K562 (cell line): ENCODE results near the gene UPK3A. TPM values are rescaled to one million over a fixed set of nuclear protein-coding genes. Genes with fewer than 3 reads are reported as not detected.

Source experiments
- ETV6 ChIP-seq, 3 experiments: fragments of 150-350 bp in 1 of 3; sonication (generic) in 1 of 3; formaldehyde crosslinking in 1 of 3; IDR thresholded peaks; 2 replicates each; pipeline versions ENCODE4 v1.6.1 to v1.8.0; 2014 to 2022; ENCODE audit warnings: borderline replicate concordance in 2 of 3, low read depth in 2 of 3, antibody characterized with exemption in 1 of 3, low read length in 1 of 3, mild to moderate bottlenecking in 1 of 3, missing genetic modification reagents in 1 of 3
- MCM7 ChIP-seq, 2 experiments: fragments of 450-650 bp; IDR thresholded peaks; 2 replicates each; pipeline ENCODE4 v1.6.1; 2016 to 2018
- PHF20 ChIP-seq: fragments of 450-650 bp; IDR thresholded peaks from 2 replicates; pipeline ENCODE4 v1.6.1; 2018; ENCODE audit not compliant: partially characterized antibody
- ZBTB40 ChIP-seq, 2 experiments: fragments of 450-650 bp in 1 of 2; sonication (generic) in 1 of 2; formaldehyde crosslinking in 1 of 2; IDR thresholded peaks; 2 replicates each; pipeline versions ENCODE4 v1.7.1 to v1.9.0; 2016 to 2022; ENCODE audit warnings: inconsistent platforms in 1 of 2, mild to moderate bottlenecking in 1 of 2, missing genetic modification reagents in 1 of 2
- ZNF407 ChIP-seq: fragments of 450-650 bp; IDR thresholded peaks from 2 replicates; pipeline ENCODE4 v1.6.1; 2016; ENCODE audit warnings: low read depth
- polyA plus RNA-seq, 8 experiments: library from polyadenylated mRNA; depleted of rRNA in 4 of 8; stranded (reverse) in 5 of 8; unstranded in 3 of 8; fragments of >200 nt; fragmentation: Nextera tagmentation in 2 of 8; fragmentation: Illumina TruSeq in 1 of 8; extraction: Ambion mirVana in 2 of 8; extraction: Trizol in 1 of 8; gene quantifications; 2 replicates each; pipeline versions ENCODE4 v1.2.1 to v1.2.3, GENCODE V29; 2011 to 2014; ENCODE audit warnings: inconsistent platforms in 1 of 8, missing spikeins in 1 of 8
- total RNA-seq, 7 experiments: library from RNA; depleted of rRNA in 6 of 7; stranded (reverse); fragments of >200 nt in 6 of 7; fragmentation: Illumina TruSeq in 2 of 7; extraction: Trizol in 2 of 7; gene quantifications; 2 replicates each; pipeline versions ENCODE4 v1.2.1 to v1.2.3, GENCODE V29; 2011 to 2021; ENCODE audit warnings: low replicate concordance in 1 of 7
- TF ChIP-seq, protein P1 (sequence below): fragments of 250-450 bp; sonication (Bioruptor Pico); IDR thresholded peaks from 2 replicates; pipeline ENCODE4 v1.4.0; 2020; ENCODE audit warnings: mild to moderate bottlenecking

The UPK3A gene
- total and polyA plus RNA-seq, 9 of the 15 experiments (the other 6 are each of a cell fraction or from before 2014, with no cell fraction given): not detected

DNA sequence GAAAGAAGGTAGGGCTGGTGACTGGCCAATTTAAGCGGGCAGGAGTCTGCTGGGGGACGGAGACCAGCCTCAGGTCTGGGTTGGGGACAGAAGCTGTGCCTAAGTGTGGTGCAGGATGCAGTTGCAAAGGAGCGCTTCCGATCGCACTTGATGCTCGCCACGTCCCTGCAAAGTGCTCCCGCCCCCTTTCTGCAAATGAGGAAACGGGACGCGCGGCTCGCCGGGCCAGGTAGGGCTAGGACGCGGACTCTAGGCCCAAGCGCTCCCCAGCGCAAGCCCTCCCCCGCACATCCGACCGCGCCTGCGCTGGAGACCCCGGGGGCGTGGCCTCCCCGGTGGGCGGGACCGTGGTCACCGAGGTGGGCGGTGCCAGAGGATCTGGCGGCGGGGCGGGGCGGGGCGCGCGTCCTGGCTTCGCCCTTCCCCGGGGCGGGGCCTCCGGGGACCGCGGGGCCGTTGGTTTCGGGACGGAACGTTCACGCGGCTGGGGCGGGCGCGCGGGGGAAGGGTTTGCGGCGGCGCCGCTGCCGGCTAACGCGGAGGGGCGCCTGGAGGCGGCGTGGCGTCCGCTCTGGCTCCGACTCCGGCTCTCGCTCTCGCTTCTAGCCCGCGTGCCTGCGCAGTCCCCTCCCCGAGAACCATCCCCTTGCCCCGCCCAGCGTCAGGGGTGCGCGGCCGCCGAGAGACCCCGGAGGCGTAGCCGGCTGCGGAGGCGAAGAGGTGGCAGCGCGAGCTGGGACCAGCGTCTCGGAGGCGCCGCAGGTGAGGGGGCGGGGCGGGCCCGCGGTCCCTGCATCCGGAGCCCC lies 24.9 kb downstream of the UPK3A start, which contains the start of gene FAM118A (continued):
- peak; percentile 85 for TF ChIP-seq ZBTB40 (IDR thresholded peaks at IDR 0.05)
- no peak for TF ChIP-seq ZBTB40 (CRISPR knock-in tag; IDR thresholded peaks at IDR 0.05)
- TF ChIP-seq MCM7 (IDR thresholded peaks at IDR 0.05): no peak
- no peak for TF ChIP-seq ZNF407
- TF ChIP-seq PHF20: no peak
- TF ChIP-seq, protein P1, sequence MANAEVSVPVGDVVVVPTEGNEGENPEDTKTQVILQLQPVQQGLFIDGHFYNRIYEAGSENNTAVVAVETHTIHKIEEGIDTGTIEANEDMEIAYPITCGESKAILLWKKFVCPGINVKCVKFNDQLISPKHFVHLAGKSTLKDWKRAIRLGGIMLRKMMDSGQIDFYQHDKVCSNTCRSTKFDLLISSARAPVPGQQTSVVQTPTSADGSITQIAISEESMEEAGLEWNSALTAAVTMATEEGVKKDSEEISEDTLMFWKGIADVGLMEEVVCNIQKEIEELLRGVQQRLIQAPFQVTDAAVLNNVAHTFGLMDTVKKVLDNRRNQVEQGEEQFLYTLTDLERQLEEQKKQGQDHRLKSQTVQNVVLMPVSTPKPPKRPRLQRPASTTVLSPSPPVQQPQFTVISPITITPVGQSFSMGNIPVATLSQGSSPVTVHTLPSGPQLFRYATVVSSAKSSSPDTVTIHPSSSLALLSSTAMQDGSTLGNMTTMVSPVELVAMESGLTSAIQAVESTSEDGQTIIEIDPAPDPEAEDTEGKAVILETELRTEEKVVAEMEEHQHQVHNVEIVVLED (CRISPR knock-in tag): peak; percentile 78
- TF ChIP-seq ETV6 (IDR thresholded peaks at IDR 0.05; ENCODE audit: borderline replicate concordance in 1 of 2, low read depth in 2 of 2, low read length in 1 of 2): no peak
- no peak for TF ChIP-seq ETV6 (CRISPR knock-in tag; IDR thresholded peaks at IDR 0.05; ENCODE audit: borderline replicate concordance)
